HEK293 (cell line): Measurements from ENCODE around the gene GTF3C1.

Source experiments
- CTCF ChIA-PET: fragments of 350-600 bp; formaldehyde crosslinking; extraction: SDS; loops from one replicate; lab custom pipeline; 2021; ENCODE audit warnings: antibody characterized with exemption; lab: Yijun Ruan, JAX
- POLR2A ChIA-PET: fragments of 300-600 bp; formaldehyde crosslinking; extraction: SDS; loops from one replicate; lab custom pipeline; 2020; ENCODE audit warnings: antibody characterized with exemption, inconsistent platforms; lab: Yijun Ruan, JAX
- H3K27ac ChIP-seq: fragments of 200-500 bp; sonication (Bioruptor generic); 2 replicates; pipeline ENCODE4 v1.5.1; 2014; ENCODE audit warnings: low read depth, low read length, control low read depth, inconsistent platforms; ENCODE audit errors: extremely low read depth
- H3K36me3 ChIP-seq, 2 experiments: fragments of 200-500 bp in 1 of 2; sonication (Bioruptor generic) in 1 of 2; 1 replicate in 1 of 2; 2 replicates in 1 of 2; pipeline ENCODE4 v1.5.1; 2014 to 2017; ENCODE audit warnings: inconsistent platforms in 2 of 2, low read length in 2 of 2; ENCODE audit not compliant: control insufficient read depth in 2 of 2, insufficient read depth in 1 of 2
- H3K4me1 ChIP-seq: fragments of 200-500 bp; sonication (Bioruptor generic); 2 replicates; pipeline ENCODE4 v1.5.1; 2014; ENCODE audit warnings: mild to moderate bottlenecking, low read length, inconsistent platforms; ENCODE audit not compliant: control insufficient read depth, insufficient read depth
- H3K4me3 ChIP-seq: 2 replicates; pipeline ENCODE4 v1.5.1; 2011; ENCODE audit warnings: low read depth, mild to moderate bottlenecking, control low read depth, low read length, moderate library complexity
- H3K9me3 ChIP-seq: fragments of 200-500 bp; sonication (Bioruptor generic); 2 replicates; pipeline ENCODE4 v1.5.1; 2014; ENCODE audit warnings: low read depth, low read length, inconsistent platforms; ENCODE audit not compliant: control insufficient read depth, insufficient read depth
- HOXC10 ChIP-seq: sonication (generic); formaldehyde crosslinking; IDR thresholded peaks from 2 replicates; pipeline ENCODE4 v1.8.1; 2023; ENCODE audit warnings: mild to moderate bottlenecking, missing genetic modification reagents
- WT1 ChIP-seq: fragments of 450-650 bp; formaldehyde crosslinking; IDR thresholded peaks from 2 replicates; pipeline ENCODE4 v1.5.1; 2016; ENCODE audit warnings: missing biosample characterization, missing genetic modification characterization
- ZBTB17 ChIP-seq: fragments of 450-650 bp; formaldehyde crosslinking; IDR thresholded peaks from 2 replicates; pipeline ENCODE4 v1.5.1; 2016; ENCODE audit warnings: missing biosample characterization, missing genetic modification characterization
- ZBTB21 ChIP-seq: fragments of 450-650 bp; formaldehyde crosslinking; IDR thresholded peaks from 2 replicates; pipeline ENCODE4 v1.5.1; 2017; ENCODE audit warnings: missing biosample characterization, missing genetic modification characterization
- ZFP37 ChIP-seq: fragments of 450-650 bp; formaldehyde crosslinking; IDR thresholded peaks from 2 replicates; pipeline ENCODE4 v1.5.1; 2016; ENCODE audit warnings: missing biosample characterization, missing genetic modification characterization
- ZFP41 ChIP-seq: fragments of 450-650 bp; formaldehyde crosslinking; IDR thresholded peaks from 2 replicates; pipeline ENCODE4 v1.5.1; 2016; ENCODE audit warnings: missing biosample characterization, missing genetic modification characterization, borderline replicate concordance
- ZNF146 ChIP-seq: fragments of 450-650 bp; formaldehyde crosslinking; IDR thresholded peaks from 2 replicates; pipeline ENCODE4 v1.5.1; 2016; ENCODE audit warnings: missing biosample characterization, missing genetic modification characterization
- ZNF335 ChIP-seq: fragments of 450-650 bp; formaldehyde crosslinking; conservative IDR thresholded peaks from 2 replicates; pipeline ENCODE4 v1.5.1; 2016; ENCODE audit warnings: missing biosample characterization, missing genetic modification characterization
- ZNF354C ChIP-seq: fragments of 450-650 bp; formaldehyde crosslinking; IDR thresholded peaks from 2 replicates; pipeline ENCODE4 v1.5.1; 2016; ENCODE audit warnings: missing biosample characterization, missing genetic modification characterization, low read depth, borderline replicate concordance
- ZNF404 ChIP-seq: fragments of 450-650 bp; formaldehyde crosslinking; IDR thresholded peaks from 2 replicates; pipeline ENCODE4 v1.5.1; 2017; ENCODE audit warnings: missing biosample characterization, missing genetic modification characterization
- ZNF423 ChIP-seq: fragments of 450-650 bp; formaldehyde crosslinking; IDR thresholded peaks from 2 replicates; pipeline ENCODE4 v1.5.1; 2016; ENCODE audit warnings: missing biosample characterization, missing genetic modification characterization
- ZNF510 ChIP-seq: fragments of 450-650 bp; formaldehyde crosslinking; IDR thresholded peaks from 2 replicates; pipeline ENCODE4 v1.5.1; 2018; ENCODE audit warnings: mild to moderate bottlenecking, missing genetic modification characterization, missing biosample characterization; ENCODE audit not compliant: insufficient replicate concordance
- ZNF518A ChIP-seq: fragments of 450-650 bp; formaldehyde crosslinking; conservative IDR thresholded peaks from 2 replicates; pipeline ENCODE4 v1.5.1; 2016; ENCODE audit warnings: low read depth, missing biosample characterization, missing genetic modification characterization
- ZNF530 ChIP-seq: fragments of 450-650 bp; formaldehyde crosslinking; IDR thresholded peaks from 2 replicates; pipeline ENCODE4 v1.5.1; 2016; ENCODE audit warnings: low read depth, missing biosample characterization, missing genetic modification characterization
- ZNF560 ChIP-seq: fragments of 450-650 bp; formaldehyde crosslinking; IDR thresholded peaks from 2 replicates; pipeline ENCODE4 v1.5.1; 2017; ENCODE audit warnings: missing biosample characterization, missing genetic modification characterization, borderline replicate concordance
- ZNF785 ChIP-seq: fragments of 450-650 bp; formaldehyde crosslinking; IDR thresholded peaks from 2 replicates; pipeline ENCODE4 v1.5.1; 2016; ENCODE audit warnings: missing biosample characterization, missing genetic modification characterization
- TF ChIP-seq, protein P1 (sequence below): fragments of 450-650 bp; formaldehyde crosslinking; IDR thresholded peaks from 2 replicates; pipeline ENCODE4 v1.5.1; 2016; ENCODE audit warnings: missing biosample characterization, missing genetic modification characterization, borderline replicate concordance

Gene GTF3C1

GRCh38 chr16:27471661-27472060 is 78.1 kb downstream of the GTF3C1 start:
- CTCF ChIA-PET, result no interaction called here
- H3K4me1 ChIP-seq, result no peaks in the 10 kb centered on the region
- POLR2A ChIA-PET, result no interaction called here
- H3K4me3 ChIP-seq, result no peak overlapping the region
- H3K27ac ChIP-seq, result no peak overlapping the region
- H3K36me3 ChIP-seq, result peaks cover 12 to 99% of the 10 kb centered on the region in 2 experiments; a peak in 2 of 3 replicates
- H3K9me3 ChIP-seq, result no peaks in the 10 kb centered on the region
- no peak for TF ChIP-seq ZBTB17
- TF ChIP-seq ZNF404 (tag by site-specific recombination), result no peak
- TF ChIP-seq ZNF354C (tag by site-specific recombination), result no peak
- TF ChIP-seq ZNF785 (tag by site-specific recombination), result no peak
- no peak for TF ChIP-seq ZNF335
- TF ChIP-seq ZBTB21, result no peak
- TF ChIP-seq, protein P1, sequence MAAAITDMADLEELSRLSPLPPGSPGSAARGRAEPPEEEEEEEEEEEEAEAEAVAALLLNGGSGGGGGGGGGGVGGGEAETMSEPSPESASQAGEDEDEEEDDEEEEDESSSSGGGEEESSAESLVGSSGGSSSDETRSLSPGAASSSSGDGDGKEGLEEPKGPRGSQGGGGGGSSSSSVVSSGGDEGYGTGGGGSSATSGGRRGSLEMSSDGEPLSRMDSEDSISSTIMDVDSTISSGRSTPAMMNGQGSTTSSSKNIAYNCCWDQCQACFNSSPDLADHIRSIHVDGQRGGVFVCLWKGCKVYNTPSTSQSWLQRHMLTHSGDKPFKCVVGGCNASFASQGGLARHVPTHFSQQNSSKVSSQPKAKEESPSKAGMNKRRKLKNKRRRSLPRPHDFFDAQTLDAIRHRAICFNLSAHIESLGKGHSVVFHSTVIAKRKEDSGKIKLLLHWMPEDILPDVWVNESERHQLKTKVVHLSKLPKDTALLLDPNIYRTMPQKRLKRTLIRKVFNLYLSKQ (tag by site-specific recombination), result no peak
- TF ChIP-seq ZNF530 (tag by site-specific recombination), result no peak
- TF ChIP-seq ZFP41 (tag by site-specific recombination), result no peak
- no peak for TF ChIP-seq ZNF560 (tag by site-specific recombination)
- TF ChIP-seq ZNF510 (tag by site-specific recombination), result no peak
- no peak for TF ChIP-seq ZNF146 (tag by site-specific recombination)
- TF ChIP-seq ZFP37 (tag by site-specific recombination), result no peak
- TF ChIP-seq WT1, result no peak

DNA sequence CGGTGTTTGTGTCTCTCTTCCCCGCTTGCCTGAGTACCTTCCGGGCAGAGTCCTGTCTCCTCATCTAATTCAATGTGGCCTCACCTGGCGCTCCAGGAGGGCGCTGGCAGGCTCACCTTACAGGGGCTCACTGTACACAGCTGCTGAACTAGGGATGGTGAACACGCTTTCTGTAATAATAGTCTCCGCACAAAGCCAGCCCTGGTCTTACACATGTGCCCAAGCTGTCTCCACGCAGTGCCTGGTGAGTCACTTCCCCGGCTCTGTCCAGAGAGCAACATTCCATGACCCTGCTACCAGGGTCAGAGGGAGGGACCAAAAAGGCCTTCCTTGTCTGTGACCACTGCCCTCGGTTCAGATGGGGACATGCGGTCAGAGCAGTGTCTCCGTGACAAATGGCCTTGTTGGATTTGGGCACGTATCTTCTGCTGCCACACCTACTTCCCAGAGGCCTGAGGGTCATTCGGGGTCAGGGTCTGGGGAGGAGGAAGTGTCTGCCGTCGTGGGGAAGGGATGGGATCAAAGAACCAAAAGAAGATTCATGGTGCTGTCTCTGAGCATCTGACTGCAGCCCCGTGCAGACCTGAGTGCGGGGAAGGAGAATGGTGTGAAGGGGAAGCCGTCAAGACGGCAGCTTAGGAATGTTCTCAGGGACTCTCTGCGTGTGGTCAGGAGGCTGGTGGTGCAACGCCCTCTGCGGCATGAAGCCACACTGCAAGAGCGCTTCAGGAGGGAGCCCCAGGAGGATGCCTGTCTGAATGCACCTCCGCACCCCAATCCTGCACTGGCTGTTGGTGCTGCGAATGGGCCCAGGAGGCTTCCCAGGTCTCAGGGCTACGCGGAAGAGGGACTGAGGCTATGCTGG is 78.9 kb downstream of the GTF3C1 start:
- Histone ChIP-seq H3K36me3 (peaks cover 12 to 99% of the 10 kb centered on the region in 2 experiments; a peak in 2 of 3 replicates), H3K27ac (no peak overlapping the region), H3K4me3 (no peak overlapping the region), H3K4me1 (no peaks in the 10 kb centered on the region), H3K9me3 (no peaks in the 10 kb centered on the region)
- ChIA-PET CTCF (no interaction called here), POLR2A (no interaction called here)
- TF ChIP-seq ZNF423 (tag by site-specific recombination) (no peak), HOXC10 (CRISPR knock-in tag) (no peak), ZNF518A (tag by site-specific recombination) (no peak)
- TF ChIP-seq, all 188 proteins: peak for 0
